Superior temporal gyrus (tissue), 1 donor: ENCODE measurements around the gene ZBED1.
A peak's percentile ranks its signal among the peaks of the same experiment; 100 is the strongest.
"Not testable (repeated sequence)": the region's sequence is repeated elsewhere in the genome, so short reads cannot be mapped to it uniquely, and the experiment has no call there.

Experiments
- DNase-seq: peaks from one replicate; pipeline ENCODE4 v3.0.0-alpha.2; 2016; ENCODE audit errors: extremely low spot score

The ZBED1 gene

GRCh38 chrX:2497961-2498780 lies 2.6 kb downstream of the ZBED1 start:
- peak; percentile 74 for DNase-seq

DNA sequence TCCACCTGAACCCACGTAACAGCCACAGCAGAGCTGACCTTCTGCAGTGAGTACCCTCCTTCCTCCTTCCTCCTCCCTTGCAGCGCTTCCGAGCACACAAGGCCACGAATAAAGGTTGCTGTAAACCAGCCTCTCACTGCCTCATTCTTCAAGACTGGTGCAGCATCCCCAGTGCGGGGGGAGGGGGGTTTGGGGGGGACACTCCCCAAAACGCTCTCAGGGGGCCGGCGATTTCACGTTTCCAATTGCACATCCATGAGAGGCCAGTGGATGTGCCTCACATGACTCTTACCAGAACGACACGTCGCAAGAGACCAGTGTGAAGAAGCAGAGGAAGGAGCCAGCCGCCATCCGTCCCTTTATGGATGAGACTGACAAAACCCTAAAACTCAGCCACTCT lies 5.2 kb downstream of the ZBED1 start:
- DNase-seq = no peak

DNA sequence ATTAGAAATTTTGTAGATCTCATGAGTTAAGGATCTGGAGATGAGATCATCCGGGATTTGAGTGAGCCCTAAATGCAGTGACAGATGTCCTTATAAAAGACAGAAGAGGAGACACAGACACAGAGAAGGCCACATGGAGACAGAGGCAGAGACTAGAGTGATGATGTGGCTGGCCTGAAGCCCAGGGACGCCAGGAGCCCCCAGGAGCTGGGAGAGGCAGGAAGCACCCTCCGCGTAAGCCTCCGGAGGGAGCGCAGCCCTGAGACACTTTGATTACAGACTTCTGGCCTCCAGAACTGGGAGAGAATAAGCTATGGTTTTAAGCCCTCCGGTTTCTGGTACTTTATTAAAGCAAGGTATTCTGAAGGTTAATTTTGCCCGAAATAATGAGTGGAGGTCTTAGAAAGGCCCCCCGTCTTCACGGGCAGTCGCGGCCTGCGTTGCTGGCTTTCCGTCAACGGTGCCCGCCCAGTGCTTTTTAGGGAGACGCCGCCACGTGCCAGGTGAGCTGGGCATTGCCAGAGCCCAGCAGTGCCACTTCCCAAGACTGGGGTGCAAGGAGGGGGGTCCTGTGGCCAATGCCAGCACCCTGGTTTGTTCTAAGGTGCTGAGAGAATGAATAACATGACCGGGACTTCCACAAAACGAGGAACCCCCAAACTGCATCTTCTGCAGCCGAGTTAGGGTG lies 8.1 kb downstream of the ZBED1 start:
- no peak for DNase-seq

DNA sequence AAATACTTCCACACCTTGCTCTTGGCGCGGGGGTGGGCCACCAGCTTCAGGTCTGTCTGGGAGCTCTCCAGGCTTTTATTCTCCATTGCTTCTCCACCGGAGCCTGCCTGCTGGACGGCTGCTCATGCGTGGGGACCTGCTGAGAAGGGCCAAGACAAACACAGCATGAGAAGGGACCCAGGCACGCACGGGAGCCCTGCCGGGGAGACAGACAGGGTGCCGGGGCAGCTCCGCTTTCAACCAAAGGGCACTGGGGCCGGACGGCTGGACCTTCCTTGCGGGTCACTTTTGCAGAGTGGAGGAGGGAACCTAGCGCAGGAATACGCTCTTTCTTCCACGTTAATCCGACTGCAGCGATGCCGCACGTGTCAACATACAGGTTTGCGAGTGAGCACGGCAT lies 10.1 kb downstream of the ZBED1 start:
- no peak for DNase-seq

- no peak for DNase-seq
Measured at GRCh38 chrX:2489446-2490445, 11.0 kb downstream of the ZBED1 start.

DNA sequence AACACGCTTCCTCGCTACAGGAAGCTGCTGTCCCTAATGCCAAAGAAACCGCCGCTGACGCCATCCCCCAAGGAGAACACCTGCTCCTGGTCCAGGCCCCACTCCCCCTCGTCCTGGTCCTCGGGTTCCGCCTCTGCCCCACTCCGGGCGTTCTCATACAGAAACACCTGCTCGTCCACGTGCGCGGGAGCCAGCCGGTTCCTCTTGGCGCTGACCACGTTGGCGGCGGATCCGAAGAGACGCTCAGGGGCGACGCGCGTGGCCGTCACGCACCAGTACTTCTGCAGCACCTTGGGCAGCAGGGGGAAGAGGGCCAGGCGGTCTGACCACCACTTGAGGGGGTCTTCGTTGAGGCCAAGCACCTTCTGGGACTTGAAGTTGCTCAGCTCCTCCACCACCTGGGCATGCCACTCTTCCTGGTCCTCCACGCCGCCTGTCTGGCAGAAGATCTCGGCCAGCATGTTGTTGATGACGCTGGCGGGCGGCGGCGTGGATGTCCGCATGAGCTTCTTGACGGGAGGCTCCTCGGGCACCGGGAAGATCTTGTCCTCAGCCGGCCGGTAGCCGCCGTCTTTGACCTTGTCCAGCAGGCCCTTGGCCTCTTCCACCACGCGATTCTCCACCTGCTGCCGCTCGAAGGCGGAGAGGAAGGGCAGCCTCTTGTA lies 12.0 kb downstream of the ZBED1 start:
- DNase-seq = no peak

DNA sequence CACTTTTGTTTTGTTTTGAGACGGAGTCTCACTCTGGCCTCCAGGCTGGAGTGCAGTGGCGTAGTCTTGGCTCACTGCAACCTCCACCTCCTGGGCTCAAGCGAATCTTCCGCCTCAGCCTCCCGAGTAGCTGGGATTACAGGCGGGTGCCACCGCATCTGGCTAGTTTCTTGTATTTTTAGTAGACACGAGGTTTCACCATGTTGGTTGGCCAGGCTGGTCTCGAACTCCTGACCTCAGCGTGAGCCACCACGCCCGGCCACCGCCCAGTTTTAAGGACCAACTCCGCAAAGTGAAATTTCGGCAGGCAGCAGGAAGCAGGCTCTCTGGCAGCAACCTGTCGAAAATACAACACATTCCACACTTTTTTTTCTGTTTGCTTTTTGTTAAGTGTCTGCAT lies 13.4 kb downstream of the ZBED1 start:
- no peak for DNase-seq

DNA sequence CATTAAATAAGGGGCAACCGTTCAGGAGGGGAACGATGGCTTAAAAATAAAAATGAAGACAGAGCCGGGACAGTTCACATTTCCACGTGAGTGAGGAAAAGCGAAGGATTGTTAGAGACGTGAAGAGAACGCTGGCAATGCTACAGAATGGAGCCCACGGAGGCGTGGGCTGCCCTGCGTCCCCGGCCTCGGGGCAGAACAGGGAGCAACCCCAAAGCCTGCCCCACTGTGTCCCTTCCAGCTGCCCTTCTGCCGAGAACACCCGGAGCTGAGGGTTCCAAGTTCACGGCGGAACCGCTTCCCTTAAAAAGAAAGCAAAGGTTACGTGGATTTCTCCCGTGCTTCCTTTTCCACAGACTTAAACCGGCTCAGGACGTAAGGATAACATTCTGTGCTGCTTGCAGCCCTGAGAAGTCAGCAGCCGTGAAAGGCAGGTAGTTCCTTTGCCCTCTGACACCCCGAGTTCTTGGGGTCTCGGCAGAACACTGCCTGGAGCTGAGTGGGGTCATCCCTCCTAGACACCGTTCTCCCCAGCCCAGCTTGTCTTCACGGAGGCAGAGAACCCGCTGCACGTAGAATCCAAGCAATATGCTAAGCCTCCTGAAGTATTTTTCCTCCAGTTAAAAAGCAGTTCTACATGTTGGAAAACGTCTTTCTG lies 14.2 kb downstream of the ZBED1 start:
- no peak for DNase-seq

DNA sequence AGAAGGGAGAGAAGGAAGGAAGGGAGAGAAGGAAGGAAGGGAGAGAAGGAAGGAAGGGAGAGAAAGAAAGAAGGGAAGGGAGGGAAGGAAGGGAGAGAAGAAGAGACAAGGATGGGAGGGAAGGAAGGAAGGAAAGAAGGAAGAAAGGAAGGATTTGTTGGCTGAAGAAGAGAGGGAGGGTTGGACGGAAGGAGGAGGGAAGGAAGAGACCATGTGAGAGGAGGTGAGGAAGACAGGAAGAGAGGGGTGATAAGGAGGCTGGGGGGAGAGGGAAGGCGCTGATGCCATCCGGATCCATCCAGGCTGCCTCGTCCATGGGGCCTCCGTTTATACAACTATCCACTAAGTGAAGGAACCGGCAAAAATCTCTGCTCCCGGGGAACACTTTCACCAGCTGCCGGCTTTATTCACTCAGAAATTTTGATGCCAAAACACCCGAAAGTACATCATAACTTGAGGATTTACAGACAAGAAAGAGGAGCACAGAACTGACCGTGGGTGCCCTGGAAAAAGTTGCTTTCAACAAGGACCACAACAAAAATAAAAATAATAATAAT lies 14.9 kb downstream of the ZBED1 start:
- no peak for DNase-seq

DNA sequence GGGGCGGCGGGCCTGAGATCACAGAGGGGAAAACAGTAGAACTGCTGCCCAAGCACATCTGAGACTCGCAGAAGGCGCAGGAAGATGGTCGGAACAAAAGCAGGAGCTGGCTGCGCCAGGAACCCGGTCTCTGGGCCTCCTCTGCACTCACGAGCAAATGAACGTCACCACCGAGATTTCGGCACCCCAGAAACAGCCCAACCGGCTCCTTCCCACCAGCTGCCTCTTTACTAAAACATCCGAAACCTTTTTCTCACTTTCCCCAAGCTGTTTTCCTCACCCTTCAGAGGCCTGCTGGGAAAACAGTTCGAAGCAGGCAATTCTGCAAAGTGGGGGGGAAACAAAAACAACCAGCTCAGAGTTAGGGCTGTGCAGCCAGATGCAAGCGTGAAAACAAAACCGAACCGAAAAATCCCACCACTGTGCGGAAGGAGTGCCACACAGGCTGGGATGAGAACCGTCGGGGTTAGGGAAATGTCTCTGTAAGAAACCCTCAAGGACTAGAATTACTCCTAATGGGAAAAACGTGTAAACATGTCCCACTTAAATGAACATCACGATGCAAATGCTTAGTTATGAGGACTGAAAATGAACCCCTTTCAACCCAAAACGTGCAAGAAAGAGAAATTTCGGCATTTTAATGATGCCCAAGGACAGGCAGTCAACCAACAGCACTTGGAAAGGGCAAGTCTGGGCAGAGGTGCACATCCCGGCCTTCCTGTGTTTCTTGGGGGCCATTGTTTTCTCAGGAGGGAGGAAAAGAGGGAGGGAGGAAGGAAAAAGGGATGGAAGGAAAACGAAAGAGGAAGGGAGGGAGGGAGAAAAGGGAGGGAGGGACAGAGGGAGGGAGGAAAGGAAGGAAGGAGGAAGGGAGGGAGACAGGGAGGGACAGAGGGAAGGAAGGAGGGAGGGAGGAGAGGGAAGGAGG lies 15.8 kb downstream of the ZBED1 start:
- DNase-seq = peak; percentile 64

DNA sequence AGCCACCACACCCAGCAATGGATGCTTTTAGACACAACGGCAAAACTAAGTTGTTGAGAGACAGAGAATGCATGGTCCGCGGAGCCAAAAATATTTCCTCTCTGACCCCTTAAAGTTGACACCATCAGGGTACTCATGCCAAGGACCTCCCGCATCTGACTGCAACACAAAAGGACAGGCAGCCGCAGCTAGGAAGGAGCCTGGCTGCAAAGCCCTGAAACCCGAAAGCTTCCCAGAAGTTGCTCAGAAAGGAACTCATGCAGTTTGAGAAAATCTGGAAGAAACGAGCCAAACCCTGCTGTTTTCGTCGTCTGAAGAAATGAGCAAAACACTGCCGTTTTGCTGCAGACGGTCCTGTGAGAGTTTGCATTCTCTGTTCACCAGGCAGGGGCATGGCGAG lies 16.5 kb downstream of the ZBED1 start:
- DNase-seq = peak; percentile 24

DNA sequence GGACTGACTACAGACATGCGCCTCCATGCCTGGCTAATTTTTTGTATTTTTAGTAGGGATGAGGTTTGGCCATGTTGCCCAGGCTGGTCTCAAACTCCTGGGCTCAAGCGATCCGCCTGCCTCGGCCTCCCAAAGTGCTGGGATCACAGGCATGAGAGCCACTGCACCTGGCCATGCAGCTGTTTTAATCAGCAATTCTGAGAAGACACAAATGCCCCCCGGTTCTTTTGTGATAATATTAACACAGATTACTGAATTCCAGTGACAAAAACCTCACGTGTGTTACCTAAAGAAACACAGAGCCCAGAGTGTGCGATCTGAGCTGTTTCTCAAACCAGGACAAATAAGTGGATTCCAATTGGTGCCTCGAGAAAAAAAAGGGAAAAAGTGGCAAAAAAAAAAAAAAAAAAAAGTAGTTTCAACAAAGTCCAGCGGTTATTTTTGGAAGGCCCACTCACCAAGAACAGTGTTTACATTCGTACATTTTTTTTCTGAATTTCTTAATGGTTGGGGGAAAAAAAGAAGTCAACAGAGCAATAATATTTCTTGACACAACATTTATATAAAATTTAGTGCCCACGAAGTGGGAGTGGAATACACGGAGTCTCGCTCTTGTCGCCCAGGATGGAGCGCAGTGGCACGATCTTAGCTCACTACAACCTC lies 17.2 kb downstream of the ZBED1 start:
- DNase-seq = no peak

- DNase-seq = not testable (repeated sequence)
Measured at GRCh38 chrX:2481597-2481996, 19.2 kb downstream of the ZBED1 start.

GRCh38 chrX:2479982-2480381 lies 20.8 kb downstream of the ZBED1 start:
- DNase-seq = not testable (repeated sequence)

DNA sequence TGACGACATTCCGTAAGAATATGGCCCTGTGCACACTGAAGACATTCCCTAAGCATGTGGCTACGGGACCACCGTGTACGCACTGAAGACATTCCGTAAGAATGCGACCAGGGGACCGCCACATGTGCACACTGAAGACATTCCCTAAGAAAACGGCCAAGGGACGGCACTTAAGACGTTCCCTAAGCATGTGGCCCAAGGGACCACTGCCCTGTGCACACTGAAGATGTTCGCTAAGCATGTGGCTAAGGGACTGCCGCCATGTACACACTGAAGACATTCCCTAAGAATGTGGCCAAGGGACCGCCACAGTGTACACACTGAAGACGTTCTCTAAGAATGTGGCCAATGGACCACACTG lies 21.4 kb downstream of the ZBED1 start:
- DNase-seq = no peak

GRCh38 chrX:2478546-2479419 lies 22.0 kb downstream of the ZBED1 start:
- DNase-seq = no peak

DNA sequence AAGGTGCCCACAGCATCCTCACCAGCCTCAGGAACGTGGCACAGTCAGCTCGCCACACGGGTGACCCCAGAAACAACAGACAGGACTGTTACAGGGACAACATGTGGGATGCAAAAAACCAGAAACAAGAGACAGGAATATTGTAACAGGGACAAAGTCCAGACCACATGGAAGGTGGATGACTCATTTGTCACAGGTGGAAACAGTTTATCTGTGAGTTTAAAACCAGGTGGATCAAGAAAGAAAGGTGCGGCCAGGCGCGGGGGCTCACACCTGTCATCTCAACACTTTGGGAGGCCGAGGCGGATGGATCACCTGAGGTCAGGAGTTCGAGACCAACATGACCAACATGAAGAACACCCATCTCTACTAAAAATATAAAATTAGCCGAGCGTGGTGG lies 23.5 kb downstream of the ZBED1 start:
- not testable (repeated sequence) for DNase-seq
